Activated CD8-positive, alpha-beta T cell treated with anti-CD3 and anti-CD28 coated beads for 36 hours (primary cell): Measurements from ENCODE around the gene ELAVL2. TPM values are rescaled to one million over a fixed set of nuclear protein-coding genes. Genes with fewer than 3 reads are reported as not detected.

ENCODE experiments used
- ATAC-seq: fragments of 200-7000 bp; cut with Tn5 transposase; one replicate; pipeline ENCODE4 v1.10.0; 2021; ENCODE audit warnings: mild to moderate bottlenecking, moderate library complexity
- CTCF ChIA-PET: fragments of 350-600 bp; sonication (Branson Sonifier 250); formaldehyde crosslinking; loops from one replicate; lab custom pipeline; 2021; ENCODE audit warnings: antibody characterized with exemption; lab: Charles Lee
- POLR2A ChIA-PET: fragments of 350-600 bp; sonication (Branson Sonifier 250); formaldehyde crosslinking; loops from one replicate; lab custom pipeline; 2021; ENCODE audit warnings: antibody characterized with exemption; lab: Charles Lee
- DNase-seq: peaks from one replicate; pipeline ENCODE4 v3.0.0-alpha.2; 2020
- H3K27ac Mint-ChIP-seq: one replicate; pipeline ENCODE4 v1.8.0; 2021; ENCODE audit warnings: mild to moderate bottlenecking, mixed read lengths
- H3K27me3 Mint-ChIP-seq: one replicate; pipeline ENCODE4 v1.8.0; 2021; ENCODE audit warnings: mixed read lengths
- H3K36me3 Mint-ChIP-seq: one replicate; pipeline ENCODE4 v1.8.0; 2021; ENCODE audit warnings: low read depth, mixed read lengths
- H3K4me1 Mint-ChIP-seq: one replicate; pipeline ENCODE4 v1.8.0; 2021; ENCODE audit warnings: low read depth, mixed read lengths
- H3K4me3 Mint-ChIP-seq: one replicate; pipeline ENCODE4 v1.8.0; 2021; ENCODE audit warnings: mild to moderate bottlenecking, moderate library complexity, mixed read lengths
- H3K9me3 Mint-ChIP-seq: one replicate; pipeline ENCODE4 v1.8.0; 2021; ENCODE audit warnings: mixed read lengths
- intact Hi-C: fragments of 100-400 bp; cut with micrococcal nuclease; formaldehyde crosslinking; loops from one replicate; pipeline ENCODE4 v1.10.0; 2022
- total RNA-seq, 2 experiments: library from RNA; stranded (reverse); gene quantifications; one replicate each; pipeline ENCODE4 v1.2.3, GENCODE V29; 2021
- TF ChIP-seq, protein P1 (sequence below): fragments of 200-600 bp; IDR thresholded peaks from one replicate; pipeline ENCODE4 v1.8.0; 2022; ENCODE audit warnings: antibody characterized with exemption, mild to moderate bottlenecking

The ELAVL2 gene
- total RNA-seq, 2 experiments from 2014 or later: not detected

DNA sequence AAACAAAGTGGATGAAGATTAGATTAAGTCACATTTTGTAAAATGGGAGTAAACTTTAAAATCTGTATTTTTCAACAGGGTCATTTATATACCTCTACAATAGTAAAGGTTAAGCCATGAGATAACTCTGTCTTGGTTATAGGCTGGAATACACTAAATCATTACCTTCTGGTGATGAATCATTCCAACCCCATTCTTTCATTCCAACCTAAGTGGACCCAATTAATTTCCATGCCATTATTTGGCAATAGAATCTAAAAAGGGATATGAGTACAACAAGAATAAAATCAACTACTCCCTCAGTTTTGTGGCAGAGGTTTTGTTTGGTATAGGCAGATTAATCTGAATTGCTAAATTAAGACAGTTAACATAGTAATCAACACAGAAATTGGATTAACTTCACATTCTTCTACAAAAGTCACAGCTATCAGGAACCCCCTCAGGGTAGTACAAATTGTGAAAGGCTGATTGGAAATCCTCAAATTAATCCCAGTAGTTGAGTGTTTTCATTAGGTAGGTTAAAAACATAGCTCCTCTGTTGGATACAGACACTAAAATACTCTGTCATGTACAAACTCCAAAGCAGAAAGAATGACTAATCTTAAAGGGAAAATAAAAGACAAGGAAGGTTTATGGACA is 54.2 kb downstream of the ELAVL2 start:
- no peaks in the 10 kb centered on the region for H3K36me3 Mint-ChIP-seq
- CTCF ChIA-PET: no interaction called here
- intact Hi-C loops: no loop called here
- DNase-seq (no peak), ATAC-seq (no peak)
- H3K9me3 Mint-ChIP-seq: peaks cover 5% of the 10 kb centered on the region
- POLR2A ChIA-PET: no interaction called here
- H3K27ac Mint-ChIP-seq: no peak overlapping the region
- H3K4me3 Mint-ChIP-seq: no peak overlapping the region
- TF ChIP-seq, protein P1, sequence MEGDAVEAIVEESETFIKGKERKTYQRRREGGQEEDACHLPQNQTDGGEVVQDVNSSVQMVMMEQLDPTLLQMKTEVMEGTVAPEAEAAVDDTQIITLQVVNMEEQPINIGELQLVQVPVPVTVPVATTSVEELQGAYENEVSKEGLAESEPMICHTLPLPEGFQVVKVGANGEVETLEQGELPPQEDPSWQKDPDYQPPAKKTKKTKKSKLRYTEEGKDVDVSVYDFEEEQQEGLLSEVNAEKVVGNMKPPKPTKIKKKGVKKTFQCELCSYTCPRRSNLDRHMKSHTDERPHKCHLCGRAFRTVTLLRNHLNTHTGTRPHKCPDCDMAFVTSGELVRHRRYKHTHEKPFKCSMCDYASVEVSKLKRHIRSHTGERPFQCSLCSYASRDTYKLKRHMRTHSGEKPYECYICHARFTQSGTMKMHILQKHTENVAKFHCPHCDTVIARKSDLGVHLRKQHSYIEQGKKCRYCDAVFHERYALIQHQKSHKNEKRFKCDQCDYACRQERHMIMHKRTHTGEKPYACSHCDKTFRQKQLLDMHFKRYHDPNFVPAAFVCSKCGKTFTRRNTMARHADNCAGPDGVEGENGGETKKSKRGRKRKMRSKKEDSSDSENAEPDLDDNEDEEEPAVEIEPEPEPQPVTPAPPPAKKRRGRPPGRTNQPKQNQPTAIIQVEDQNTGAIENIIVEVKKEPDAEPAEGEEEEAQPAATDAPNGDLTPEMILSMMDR: no peak
- H3K4me1 Mint-ChIP-seq: no peaks in the 10 kb centered on the region
- H3K27me3 Mint-ChIP-seq: no peaks in the 10 kb centered on the region

DNA sequence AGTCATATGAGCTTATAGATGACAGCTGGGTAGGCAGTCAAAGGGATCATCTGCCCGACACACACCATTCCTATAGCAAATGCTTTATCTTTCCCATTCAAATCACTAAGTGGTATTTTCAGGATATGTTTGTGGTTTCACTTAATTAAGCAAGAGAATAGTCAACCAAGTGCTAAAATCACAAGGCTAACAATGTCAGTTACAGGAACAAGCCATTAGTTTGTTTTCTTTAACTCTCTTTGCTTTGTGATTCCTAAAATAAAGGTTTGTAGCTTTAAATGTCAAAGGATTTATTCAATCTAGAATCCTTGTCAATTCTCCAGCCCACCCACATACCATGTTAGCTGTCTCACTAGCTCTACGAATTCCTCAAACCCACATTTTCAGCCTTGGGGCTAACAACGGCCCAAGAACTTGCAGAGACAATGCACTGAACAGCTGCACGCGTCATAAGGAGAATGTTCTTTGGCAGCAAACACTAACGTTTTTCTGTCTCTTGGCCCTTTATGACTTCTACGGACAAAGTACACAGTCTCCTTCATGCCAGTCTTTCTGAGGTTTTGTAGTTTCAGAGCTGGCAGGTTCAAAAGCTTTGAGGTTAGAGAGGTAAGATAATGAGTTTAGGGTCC is 56.6 kb downstream of the ELAVL2 start:
- ATAC-seq (no peak), DNase-seq (no peak)
- Mint-ChIP-seq H3K4me1 (no peaks in the 10 kb centered on the region), H3K4me3 (no peak overlapping the region), H3K36me3 (no peaks in the 10 kb centered on the region), H3K27ac (no peak overlapping the region), H3K27me3 (no peaks in the 10 kb centered on the region), H3K9me3 (peaks cover 1% of the 10 kb centered on the region)
- intact Hi-C loops: no loop called here
- ChIA-PET CTCF (no interaction called here), POLR2A (no interaction called here)
- TF ChIP-seq, protein P1: no peak

DNA sequence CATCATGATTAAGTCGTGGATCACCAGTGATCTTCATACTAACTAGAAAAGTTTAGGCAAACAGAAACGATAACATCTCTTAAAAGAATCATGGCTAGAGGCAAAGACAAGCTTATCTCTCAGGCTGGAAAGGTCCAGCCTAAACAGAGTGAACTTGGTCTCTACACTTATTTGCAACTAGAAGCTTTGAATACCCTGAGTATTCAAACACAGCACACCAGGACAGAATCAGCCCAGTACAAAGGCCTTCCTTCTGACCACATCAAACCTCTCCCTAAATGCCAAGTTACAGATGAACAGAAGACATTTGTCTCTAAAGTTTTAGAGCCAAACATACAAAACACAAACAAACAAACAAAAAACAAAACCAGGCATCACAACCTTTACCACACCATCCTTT is 57.2 kb downstream of the ELAVL2 start:
- ATAC-seq: no peak
- ChIA-PET CTCF (no interaction called here), POLR2A (no interaction called here)
- Mint-ChIP-seq H3K27me3 (no peaks in the 10 kb centered on the region), H3K4me1 (no peaks in the 10 kb centered on the region), H3K27ac (no peak overlapping the region), H3K4me3 (no peak overlapping the region), H3K36me3 (no peaks in the 10 kb centered on the region), H3K9me3 (peaks cover 1% of the 10 kb centered on the region)
- TF ChIP-seq, protein P1: no peak
- DNase-seq: no peak
- intact Hi-C loops: no loop called here

DNA sequence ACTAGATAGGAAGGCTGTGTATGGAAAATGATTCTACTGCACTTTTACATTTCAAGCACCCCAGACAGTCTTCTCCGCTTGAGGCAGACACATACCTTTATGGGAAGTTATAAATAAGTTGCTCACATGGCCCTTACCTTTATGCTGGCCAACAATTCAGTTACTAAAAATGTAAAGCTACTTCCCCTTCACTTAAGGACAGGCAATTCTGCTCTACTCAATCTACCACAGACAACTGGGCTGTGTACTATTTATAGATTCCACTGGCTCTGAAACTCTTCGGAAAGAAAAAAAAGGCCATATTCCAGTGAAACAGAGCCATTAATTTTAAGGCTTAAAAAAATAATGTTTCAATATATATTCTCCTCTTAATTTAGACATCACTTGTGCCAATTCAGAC is 59.4 kb downstream of the ELAVL2 start:
- DNase-seq: no peak
- TF ChIP-seq, protein P1: no peak
- Mint-ChIP-seq H3K9me3 (no peaks in the 10 kb centered on the region), H3K4me1 (no peaks in the 10 kb centered on the region), H3K4me3 (no peak overlapping the region), H3K36me3 (no peaks in the 10 kb centered on the region), H3K27me3 (no peaks in the 10 kb centered on the region), H3K27ac (no peak overlapping the region)
- intact Hi-C loops: no loop called here
- ATAC-seq: no peak
- ChIA-PET POLR2A (no interaction called here), CTCF (no interaction called here)

DNA sequence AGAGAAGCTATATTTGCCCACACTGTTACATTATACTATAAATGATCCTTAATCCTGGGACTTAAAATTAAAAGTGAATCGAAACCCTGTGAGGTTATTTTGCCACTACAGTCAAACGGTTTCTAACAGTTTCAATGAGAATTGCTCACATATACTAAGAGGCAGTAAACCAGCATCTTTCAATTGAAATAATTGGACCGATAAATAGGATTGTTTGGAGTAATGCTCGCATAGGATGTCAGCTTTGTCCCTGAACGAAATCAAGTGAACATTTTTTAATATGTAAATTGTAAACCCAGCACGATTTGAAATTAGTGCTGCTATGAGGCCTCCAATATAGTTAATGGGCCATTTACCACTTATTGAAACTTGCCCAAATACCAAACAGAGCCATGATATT is 60.5 kb downstream of the ELAVL2 start:
- ATAC-seq: no peak
- H3K9me3 Mint-ChIP-seq: no peaks in the 10 kb centered on the region
- H3K4me3 Mint-ChIP-seq: no peak overlapping the region
- POLR2A ChIA-PET: no interaction called here
- CTCF ChIA-PET: no interaction called here
- TF ChIP-seq, protein P1: no peak
- no peaks in the 10 kb centered on the region for H3K4me1 Mint-ChIP-seq
- H3K36me3 Mint-ChIP-seq: no peaks in the 10 kb centered on the region
- intact Hi-C loops: no loop called here
- H3K27me3 Mint-ChIP-seq: no peaks in the 10 kb centered on the region
- no peak overlapping the region for H3K27ac Mint-ChIP-seq
- DNase-seq: no peak
